DMS 273 (cell line): ENCODE results near the gene SDCCAG8.

Experiments used
- DNase-seq: peaks from one replicate; lab custom pipeline; 2025; ENCODE audit not compliant: unreplicated experiment; lab: John Stamatoyannopoulos, UW

The SDCCAG8 gene

DNA sequence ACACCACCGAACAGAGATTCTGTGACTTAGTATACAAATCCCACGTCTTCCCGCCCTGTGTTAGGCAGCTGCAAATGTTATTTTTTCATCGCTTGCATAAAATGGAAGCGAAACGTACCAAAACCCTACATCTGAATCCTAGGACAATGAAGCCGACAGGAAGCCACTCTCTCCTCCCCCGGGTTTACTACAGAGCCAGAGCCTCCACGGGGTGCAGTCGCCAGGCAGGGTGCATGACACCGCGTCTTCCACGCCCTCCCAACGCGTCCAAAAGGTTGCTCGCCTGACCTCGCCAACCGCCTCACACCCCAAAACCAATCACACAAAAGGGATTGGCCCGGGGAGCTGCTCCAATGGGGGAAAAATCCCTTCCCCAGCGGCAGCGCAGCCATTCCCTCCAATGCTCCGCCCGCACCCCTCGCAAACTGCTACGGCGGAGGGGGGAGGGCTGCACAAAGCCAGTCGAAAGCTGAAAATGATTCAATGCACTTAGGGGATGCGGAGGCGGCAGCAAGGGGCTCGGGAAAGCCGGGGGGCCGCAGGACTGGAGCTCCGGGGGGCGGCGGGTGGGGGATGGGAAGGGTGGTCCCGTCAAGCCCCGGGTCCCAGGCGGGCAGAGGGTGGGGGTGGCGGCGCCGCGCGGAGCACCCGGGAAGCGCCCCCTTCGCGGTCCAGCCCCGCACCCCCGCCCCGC, 1.5 kb upstream of the SDCCAG8 start:
- peak; percentile 85 for DNase-seq

DNA sequence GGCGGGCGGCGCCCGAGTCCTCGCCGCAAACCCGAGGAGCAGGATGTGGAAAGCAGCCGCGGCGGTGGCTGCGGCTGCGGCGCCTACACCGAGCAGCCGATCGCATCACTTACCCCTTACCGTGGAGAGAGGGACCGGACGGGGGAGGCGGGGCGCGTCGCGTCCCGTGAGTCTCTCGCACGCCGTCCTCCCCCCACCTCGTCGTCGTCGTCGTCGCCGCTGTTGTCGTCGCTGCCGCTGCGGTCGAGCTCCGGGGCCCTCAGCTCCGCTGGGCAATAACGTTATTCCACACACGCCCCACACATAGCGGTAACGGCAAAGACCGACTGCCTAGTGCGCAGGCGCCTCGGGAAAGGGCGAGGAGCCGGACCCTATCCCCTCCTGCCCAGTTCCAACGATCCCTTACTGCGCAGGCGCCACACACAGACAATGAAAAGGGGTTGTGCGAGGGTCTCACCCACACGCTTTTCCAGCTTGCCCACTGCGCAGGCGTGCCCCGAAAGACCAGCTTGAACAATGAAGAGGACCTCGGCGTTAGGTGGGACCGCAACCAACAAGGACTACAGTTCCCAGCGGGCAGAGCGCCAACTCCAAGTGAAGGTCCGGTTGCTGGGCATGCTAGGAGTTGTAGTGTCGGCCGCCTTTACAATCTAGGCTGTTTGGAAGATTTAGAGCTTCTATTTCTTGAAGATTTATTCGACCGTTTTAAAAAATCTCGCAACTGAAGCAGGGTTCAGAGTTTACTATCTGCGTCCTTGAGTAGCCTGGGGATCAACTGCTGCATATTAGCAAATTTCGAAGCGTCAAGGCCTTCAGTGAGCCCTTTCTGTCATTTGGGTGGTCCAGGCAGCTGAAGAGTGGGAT, 682 bp upstream of the SDCCAG8 start, which contains the start of gene CEP170:
Gene CEP170 (minus strand): TSS at position 355 of the 864 bp plus-strand sequence. CDS start 30,001 bp downstream, outside the sequence.
- DNase-seq: peak; percentile 99

GRCh38 chr1:243256590-243256989, 749 bp downstream of the SDCCAG8 start:
- peak; percentile 32 for DNase-seq

DNA sequence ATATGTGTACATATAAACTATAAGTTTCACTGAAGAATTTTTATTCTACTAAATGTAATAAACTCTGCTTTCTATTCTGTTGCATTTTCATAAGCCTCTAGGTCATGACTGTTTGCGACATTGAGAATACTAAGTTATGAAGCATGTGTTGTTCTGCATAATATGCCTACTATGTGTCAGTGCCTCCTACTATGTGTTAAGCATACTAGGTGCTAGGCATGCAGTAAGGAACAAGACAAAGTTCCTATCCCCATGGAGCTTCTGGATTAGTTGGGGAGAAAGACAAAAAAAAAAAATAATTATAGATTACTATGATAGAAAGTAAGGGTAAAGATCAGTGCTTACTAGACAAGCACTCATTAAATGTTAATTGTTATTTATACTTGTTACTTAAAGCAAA, 1.3 kb downstream of the SDCCAG8 start:
- DNase-seq: no peak

GRCh38 chr1:243258731-243259130, 2.9 kb downstream of the SDCCAG8 start:
- DNase-seq: no peak

- no peak for DNase-seq
Measured at GRCh38 chr1:243260221-243260880, 4.5 kb downstream of the SDCCAG8 start.

DNA sequence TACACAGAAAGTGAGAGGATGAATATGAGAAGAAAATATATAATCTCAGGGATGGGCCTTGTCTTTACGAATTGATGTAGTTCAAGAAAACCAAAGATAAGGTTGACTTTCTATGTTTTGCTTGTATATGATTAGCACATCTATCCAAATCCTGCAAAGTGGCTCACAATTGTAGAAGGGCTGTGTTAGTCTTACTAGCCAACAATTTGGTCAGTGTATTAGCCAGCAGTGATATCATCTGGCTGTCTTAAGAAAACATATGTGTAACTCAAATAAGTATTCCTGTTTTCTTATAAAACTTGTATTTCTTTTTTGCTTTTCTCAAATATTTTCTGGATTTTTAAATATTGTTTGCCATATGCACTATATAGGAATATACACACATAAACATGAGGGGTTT, 5.5 kb downstream of the SDCCAG8 start:
- no peak for DNase-seq

DNA sequence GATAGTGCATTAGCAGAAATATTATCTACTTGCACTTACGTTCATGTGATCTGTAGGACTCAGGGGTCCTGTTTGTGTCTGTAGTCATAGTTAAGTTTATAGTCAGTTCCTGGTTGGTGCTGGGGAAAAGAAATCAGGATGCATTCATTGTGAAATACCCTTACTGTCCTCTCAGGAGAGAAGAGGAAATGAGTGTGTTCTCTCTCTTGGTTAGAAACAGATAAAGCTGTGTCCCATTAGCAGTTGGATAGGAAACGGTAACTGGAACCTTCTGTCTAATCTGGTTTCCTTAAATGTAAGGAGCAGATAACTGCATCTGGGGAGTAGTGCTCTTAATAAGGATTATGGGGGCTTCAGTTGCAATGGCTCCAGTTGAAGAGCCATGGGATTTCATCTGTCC, 8.9 kb downstream of the SDCCAG8 start:
- DNase-seq: no peak

- DNase-seq: no peak
Measured at GRCh38 chr1:243266231-243266630, 10.4 kb downstream of the SDCCAG8 start.

DNA sequence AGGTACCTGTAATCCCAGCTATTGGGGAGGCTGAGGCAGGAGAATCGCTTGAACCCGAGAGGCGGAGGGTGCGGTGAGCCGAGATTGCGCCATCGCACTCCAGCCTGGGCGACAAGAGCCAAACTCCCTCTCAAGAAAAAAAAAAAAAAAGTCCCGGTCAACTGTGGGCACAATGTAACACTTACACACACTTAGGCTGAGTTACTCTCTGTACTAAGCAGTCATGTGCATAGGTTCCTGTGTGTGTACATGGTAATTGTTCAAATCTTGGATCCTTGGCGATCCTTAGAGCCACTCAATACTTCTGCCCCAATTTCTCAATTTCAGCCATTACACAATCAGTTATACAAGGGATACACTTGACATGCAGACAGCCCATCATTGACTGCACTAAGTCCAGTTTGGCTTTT, 11.6 kb downstream of the SDCCAG8 start:
- no peak for DNase-seq

DNA sequence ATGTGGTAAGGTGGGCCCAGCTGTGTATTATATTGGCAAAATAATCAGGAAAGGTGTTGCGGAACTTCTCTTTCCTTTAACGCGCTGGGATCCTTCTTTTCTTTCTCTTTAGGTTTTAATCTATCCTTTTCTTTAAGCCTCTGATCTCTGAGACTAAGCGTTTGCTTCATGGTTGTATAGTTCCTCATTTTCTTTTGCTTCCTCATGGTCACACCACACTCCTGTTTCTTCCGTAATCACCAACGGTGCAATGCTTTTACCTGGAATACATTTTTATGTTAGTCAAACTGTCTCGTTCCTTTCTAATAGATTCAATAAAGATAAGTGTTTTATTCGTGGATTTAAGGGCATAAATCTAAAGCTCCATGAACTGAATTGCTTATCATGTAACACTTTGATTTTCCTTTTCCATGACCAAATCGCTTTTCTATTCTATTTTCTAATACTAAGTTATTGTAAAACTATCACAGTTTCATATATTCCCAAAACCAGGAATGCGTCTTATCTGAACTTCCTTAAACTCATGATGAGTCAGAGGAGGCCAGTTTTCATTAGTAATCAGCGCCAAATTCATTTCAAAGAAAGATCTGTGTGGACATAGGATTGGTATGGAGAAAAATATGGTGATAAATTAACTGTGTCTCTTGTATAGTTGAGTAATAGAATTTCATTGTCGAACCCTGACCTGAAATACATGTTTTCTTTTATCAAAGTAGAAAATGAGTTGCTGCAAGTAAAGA, 12.2 kb downstream of the SDCCAG8 start:
- DNase-seq: no peak

GRCh38 chr1:243268751-243269460, 13.1 kb downstream of the SDCCAG8 start:
- DNase-seq: no peak

DNA sequence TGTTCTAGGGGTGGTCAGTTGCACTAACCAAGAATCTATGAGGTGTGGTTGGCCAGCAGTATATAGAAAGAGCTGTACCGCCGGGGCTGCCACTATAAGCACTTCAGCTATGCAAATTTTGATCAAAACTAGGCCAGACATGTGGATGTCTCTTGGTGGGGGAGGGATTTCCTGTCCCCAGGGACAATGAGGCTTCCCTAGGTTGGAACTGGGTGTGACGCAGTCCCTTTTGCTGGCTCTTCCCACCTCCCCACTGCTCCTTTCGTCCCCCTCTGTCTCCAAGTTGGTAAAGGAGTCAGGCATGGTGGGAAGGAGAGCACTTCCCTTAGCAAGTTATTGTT, 13.6 kb downstream of the SDCCAG8 start:
- DNase-seq: no peak

- no peak for DNase-seq
Measured at GRCh38 chr1:243270097-243270864, 14.4 kb downstream of the SDCCAG8 start.

DNA sequence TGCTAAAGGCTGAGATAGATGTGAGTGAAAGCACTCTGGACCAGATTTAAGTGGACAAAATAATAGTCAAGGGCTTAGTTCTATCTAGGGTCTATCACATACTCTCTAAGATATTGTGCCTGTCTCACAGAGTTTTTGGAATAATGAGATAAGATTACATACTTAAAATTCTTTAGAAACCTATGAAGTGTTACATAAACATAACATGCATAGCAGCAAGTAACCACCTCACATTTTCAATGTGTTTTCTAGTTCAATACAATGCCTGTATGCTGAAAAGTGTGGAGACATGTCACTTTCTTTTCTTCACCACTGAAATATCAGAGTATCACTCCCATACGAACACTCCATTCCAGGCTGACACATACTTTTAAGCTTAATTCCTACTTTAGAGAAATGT, 16.2 kb downstream of the SDCCAG8 start:
- no peak for DNase-seq

DNA sequence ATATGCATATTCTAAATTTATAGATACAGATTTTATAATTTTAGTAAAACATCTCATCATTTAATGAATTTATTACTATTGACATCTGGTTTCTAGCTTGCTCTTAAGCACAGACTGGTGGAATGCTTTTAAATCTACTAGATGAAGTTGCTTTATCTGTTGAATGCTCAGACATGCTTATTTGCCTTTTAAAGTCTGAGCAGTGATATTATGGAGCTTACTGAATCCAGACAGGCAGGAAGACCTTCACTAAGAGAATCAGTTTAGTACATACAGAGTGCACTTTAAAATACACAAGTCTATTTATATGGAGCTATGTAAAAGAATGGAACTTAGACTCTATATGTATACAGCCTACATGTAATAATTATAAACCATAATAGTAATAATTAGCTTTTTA, 16.6 kb downstream of the SDCCAG8 start:
- no peak for DNase-seq

DNA sequence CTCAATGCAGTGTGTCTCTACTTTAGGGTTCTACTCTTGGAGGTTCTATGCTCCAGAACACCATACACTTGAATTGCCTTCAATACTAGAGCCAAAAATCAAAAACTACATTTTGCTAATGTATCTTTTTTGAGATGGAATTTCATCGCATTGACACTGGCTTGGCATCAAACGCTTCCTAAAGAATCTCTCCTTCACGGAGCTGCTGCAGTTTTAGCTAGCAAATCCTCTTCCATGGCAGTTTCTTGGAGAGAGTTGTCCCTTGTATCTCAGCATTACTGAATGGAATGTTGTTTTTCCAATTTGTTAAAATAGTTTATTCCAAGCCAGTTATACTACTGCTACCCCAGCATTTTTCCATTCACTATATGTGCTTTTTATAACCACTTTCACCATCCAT, 17.7 kb downstream of the SDCCAG8 start:
- no peak for DNase-seq

DNA sequence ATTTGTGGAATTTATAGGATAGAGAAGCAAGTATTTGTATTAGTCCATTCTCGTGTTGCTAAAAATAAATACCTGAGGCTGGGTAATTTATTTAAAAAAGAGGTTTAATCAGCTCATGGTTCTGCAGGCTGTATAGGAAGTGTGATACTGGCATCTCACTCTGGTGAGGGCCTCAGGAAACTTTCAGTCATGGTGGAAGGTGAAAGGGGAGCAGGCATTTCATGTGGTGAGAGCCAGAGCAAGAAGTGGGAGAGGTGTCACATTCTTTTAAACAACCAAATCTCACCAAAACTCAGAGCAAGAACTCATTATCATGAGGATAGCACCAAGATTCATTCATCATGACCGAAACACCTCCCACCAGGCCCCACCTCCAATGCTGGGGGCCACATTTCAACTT, 18.1 kb downstream of the SDCCAG8 start:
- no peak for DNase-seq

- no peak for DNase-seq
Measured at GRCh38 chr1:243275316-243275715, 19.5 kb downstream of the SDCCAG8 start.
